ENCODE data around the gene INTS13. TPM values are rescaled to one million over a fixed set of nuclear protein-coding genes. Genes with fewer than 3 reads are reported as not detected.
A peak's percentile ranks its signal among the peaks of the same experiment; 100 is the strongest.
"Not testable (repeated sequence)": the region's sequence is repeated elsewhere in the genome, so short reads cannot be mapped to it uniquely, and the experiment has no call there.

Gene INTS13
- polyA plus RNA-seq, 1 of the 3 experiments (the other 2 are of a cell fraction), result 7.2 TPM

DNA sequence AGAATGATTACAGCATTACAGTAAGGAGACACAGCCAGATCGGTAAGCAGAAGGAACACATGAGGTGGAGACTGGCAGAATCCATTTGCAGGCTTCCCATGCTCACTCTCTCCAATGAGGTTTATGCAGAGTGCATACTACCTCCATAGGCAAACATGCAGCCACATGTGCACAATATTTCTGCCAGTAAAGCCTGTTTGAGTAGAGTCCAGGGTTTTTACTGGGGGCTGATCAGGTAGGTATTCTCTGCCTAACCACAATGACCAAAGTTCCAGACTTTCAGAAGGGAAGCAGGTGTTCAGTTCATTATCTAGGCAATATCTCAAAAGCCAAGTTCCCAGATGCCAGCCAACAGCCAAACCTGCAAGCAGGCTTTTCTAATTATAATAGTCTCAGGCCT, 31.1 kb downstream of the INTS13 start:
- DNase-seq, result peak; percentile 10
- Histone ChIP-seq H3K36me3 (replicated peaks in 1 of 2; ENCODE audit: control insufficient read depth in 1 of 2, insufficient read depth in 2 of 2, low read length in 1 of 2) (peaks cover 47 to 67% of the 10 kb centered on the region in 2 experiments), H3K9me3 (peaks cover 9% of the 10 kb centered on the region; the same call in 1 of the 2 replicates), H3K27me3 (ENCODE audit: insufficient read depth) (no peaks in the 10 kb centered on the region), H4K20me1 (ENCODE audit: insufficient read depth) (no peaks in the 10 kb centered on the region), H3K4me3 (ENCODE audit: low read depth in 2 of 2, low read length in 1 of 2) (no peak overlapping the region), H3K27ac (ENCODE audit: low read depth in 2 of 2, low read length in 1 of 2) (peak overlapping the region in 1 of 2 experiments; percentile 93; a peak in 2 of 4 replicates), H3K4me2 (no peak overlapping the region), H3K79me2 (ENCODE audit: insufficient read depth) (no peaks in the 10 kb centered on the region), H3K4me1 (ENCODE audit: control insufficient read depth in 1 of 2, insufficient read depth in 2 of 2, low read depth in 1 of 2, low read length in 1 of 2) (peaks cover 0 to 12% of the 10 kb centered on the region in 2 experiments; a peak in 2 of 4 replicates), H3K9ac (no peak overlapping the region), H3F3A (replicated peaks; ENCODE audit: insufficient read depth) (peaks cover 6% of the 10 kb centered on the region), H3K9me2 (no peaks in the 10 kb centered on the region), H2AFZ (ENCODE audit: low read depth) (no peak overlapping the region)
- ChIA-PET POLR2A (no interaction called here), CTCF (interaction anchor here (1.2 kb wide), 1 partner anchor 10 kb away, joined by 3 read pairs; no protein-coding TSS in a partner anchor)
- TF ChIP-seq JUND (IDR thresholded peaks at IDR 0.05), result no peak
- TF ChIP-seq, protein P1, sequence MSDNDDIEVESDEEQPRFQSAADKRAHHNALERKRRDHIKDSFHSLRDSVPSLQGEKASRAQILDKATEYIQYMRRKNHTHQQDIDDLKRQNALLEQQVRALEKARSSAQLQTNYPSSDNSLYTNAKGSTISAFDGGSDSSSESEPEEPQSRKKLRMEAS (IDR thresholded peaks at IDR 0.05; ENCODE audit: low read depth), result no peak
- TF ChIP-seq EZH2phosphoT487 (IDR thresholded peaks at IDR 0.05; ENCODE audit: borderline replicate concordance, low read depth), result no peak
- TF ChIP-seq RCOR1 (IDR thresholded peaks at IDR 0.05; ENCODE audit: low read length), result peak; percentile 67
- TF ChIP-seq GATA2 (CRISPR knock-in tag; IDR thresholded peaks at IDR 0.05), result peak; percentile 70
- 0 out of 2 replicates have a peak, but pooled peaks have one; percentile 25 for TF ChIP-seq MXI1 (IDR thresholded peaks at IDR 0.05; ENCODE audit: low read depth, low read length)
- WGBS (ENCODE audit: low lambda C conversion rate), result 63% methylated on average over 1 of the region's 1 CpG

DNA sequence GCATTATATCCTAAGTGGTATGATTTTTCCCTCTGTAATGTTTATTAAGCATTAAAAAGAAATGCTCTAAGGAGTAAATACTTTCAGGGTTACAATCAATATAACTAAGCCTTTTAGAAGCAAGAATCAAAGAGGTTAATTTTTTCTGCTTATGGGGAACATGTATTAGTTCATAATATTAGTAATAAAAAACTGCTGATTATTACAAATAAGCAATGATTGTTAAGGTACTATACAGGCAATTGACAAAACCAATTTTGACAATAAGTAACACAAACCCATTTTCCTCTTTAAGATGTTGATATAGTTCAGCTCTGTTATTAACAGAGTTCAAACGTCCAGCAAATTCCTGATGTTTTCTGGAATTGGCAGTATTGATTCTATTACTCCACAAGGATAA, 31.8 kb downstream of the INTS13 start:
- no peak for TF ChIP-seq EZH2phosphoT487 (IDR thresholded peaks at IDR 0.05; ENCODE audit: borderline replicate concordance, low read depth)
- TF ChIP-seq TEAD4 (IDR thresholded peaks at IDR 0.05; ENCODE audit: borderline replicate concordance, insufficient read depth), result no peak
- no peak for TF ChIP-seq EP300 (IDR thresholded peaks at IDR 0.05; ENCODE audit: borderline replicate concordance in 1 of 2, low read depth in 1 of 2, low read length in 1 of 2)
- TF ChIP-seq TAF1 (IDR thresholded peaks at IDR 0.05; ENCODE audit: borderline replicate concordance, low read depth, low read length), result no peak
- TF ChIP-seq, protein P2, sequence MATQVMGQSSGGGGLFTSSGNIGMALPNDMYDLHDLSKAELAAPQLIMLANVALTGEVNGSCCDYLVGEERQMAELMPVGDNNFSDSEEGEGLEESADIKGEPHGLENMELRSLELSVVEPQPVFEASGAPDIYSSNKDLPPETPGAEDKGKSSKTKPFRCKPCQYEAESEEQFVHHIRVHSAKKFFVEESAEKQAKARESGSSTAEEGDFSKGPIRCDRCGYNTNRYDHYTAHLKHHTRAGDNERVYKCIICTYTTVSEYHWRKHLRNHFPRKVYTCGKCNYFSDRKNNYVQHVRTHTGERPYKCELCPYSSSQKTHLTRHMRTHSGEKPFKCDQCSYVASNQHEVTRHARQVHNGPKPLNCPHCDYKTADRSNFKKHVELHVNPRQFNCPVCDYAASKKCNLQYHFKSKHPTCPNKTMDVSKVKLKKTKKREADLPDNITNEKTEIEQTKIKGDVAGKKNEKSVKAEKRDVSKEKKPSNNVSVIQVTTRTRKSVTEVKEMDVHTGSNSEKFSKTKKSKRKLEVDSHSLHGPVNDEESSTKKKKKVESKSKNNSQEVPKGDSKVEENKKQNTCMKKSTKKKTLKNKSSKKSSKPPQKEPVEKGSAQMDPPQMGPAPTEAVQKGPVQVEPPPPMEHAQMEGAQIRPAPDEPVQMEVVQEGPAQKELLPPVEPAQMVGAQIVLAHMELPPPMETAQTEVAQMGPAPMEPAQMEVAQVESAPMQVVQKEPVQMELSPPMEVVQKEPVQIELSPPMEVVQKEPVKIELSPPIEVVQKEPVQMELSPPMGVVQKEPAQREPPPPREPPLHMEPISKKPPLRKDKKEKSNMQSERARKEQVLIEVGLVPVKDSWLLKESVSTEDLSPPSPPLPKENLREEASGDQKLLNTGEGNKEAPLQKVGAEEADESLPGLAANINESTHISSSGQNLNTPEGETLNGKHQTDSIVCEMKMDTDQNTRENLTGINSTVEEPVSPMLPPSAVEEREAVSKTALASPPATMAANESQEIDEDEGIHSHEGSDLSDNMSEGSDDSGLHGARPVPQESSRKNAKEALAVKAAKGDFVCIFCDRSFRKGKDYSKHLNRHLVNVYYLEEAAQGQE (IDR thresholded peaks at IDR 0.05; ENCODE audit: low read depth, low read length), result no peak
- peak overlapping the region in 1 of 2 experiments; percentile 93; a peak in 2 of 4 replicates for H3K27ac ChIP-seq (ENCODE audit: low read depth in 2 of 2, low read length in 1 of 2)
- peaks cover 0 to 12% of the 10 kb centered on the region in 2 experiments; a peak in 2 of 4 replicates for H3K4me1 ChIP-seq (ENCODE audit: control insufficient read depth in 1 of 2, insufficient read depth in 2 of 2, low read depth in 1 of 2, low read length in 1 of 2)
- no peaks in the 10 kb centered on the region for H3K79me2 ChIP-seq (ENCODE audit: insufficient read depth)
- H4K20me1 ChIP-seq (ENCODE audit: insufficient read depth), result no peaks in the 10 kb centered on the region
- no peak overlapping the region for H2AFZ ChIP-seq (ENCODE audit: low read depth)
- ChIA-PET POLR2A (no interaction called here), CTCF (interaction anchor here (1.2 kb wide), 1 partner anchor 9 kb away, joined by 3 read pairs; no protein-coding TSS in a partner anchor)
- peaks cover 6% of the 10 kb centered on the region for H3F3A ChIP-seq (replicated peaks; ENCODE audit: insufficient read depth)
- no peak overlapping the region for H3K4me3 ChIP-seq (ENCODE audit: low read depth in 2 of 2, low read length in 1 of 2)
- no peaks in the 10 kb centered on the region for H3K9me2 ChIP-seq
- H3K9me3 ChIP-seq, result peaks cover 9% of the 10 kb centered on the region; the same call in 1 of the 2 replicates
- no peaks in the 10 kb centered on the region for H3K27me3 ChIP-seq (ENCODE audit: insufficient read depth)
- WGBS (ENCODE audit: low lambda C conversion rate), result 89% methylated on average over 1 of the region's 1 CpG
- no peak overlapping the region for H3K9ac ChIP-seq
- H3K4me2 ChIP-seq, result no peak overlapping the region
- no peak for DNase-seq
- H3K36me3 ChIP-seq (replicated peaks in 1 of 2; ENCODE audit: control insufficient read depth in 1 of 2, insufficient read depth in 2 of 2, low read length in 1 of 2), result peaks cover 40 to 67% of the 10 kb centered on the region in 2 experiments

DNA sequence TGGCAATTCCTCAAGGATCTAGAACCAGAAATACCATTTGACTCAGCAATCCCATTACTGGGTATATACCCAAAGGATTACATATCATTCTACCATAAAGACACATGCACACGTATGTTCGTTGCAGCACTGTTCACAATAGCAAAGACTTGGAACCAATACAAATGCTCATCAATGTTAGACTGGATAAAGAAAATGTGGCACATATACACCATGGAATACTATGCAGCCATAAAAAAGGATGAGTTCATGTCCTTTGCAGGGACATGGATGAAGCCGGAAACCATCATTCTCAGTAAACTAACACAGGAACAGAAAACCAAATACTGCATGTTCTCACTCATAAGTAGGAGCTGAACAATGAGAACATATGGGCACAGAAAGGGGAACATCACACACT, 34.4 kb downstream of the INTS13 start:
- H3K79me2 ChIP-seq (ENCODE audit: insufficient read depth); H2AFZ ChIP-seq (ENCODE audit: low read depth); H3K9me3 ChIP-seq; DNase-seq; H4K20me1 ChIP-seq (ENCODE audit: insufficient read depth); H3K27me3 ChIP-seq (ENCODE audit: insufficient read depth); H3K9me2 ChIP-seq; POLR2A ChIA-PET; H3K27ac ChIP-seq (ENCODE audit: low read depth in 2 of 2, low read length in 1 of 2); H3K4me2 ChIP-seq; H3F3A ChIP-seq (replicated peaks; ENCODE audit: insufficient read depth); H3K4me3 ChIP-seq (ENCODE audit: low read depth in 2 of 2, low read length in 1 of 2); H3K9ac ChIP-seq: not testable (repeated sequence)
- peaks cover 36 to 55% of the 10 kb centered on the region in 2 experiments for H3K36me3 ChIP-seq (replicated peaks in 1 of 2; ENCODE audit: control insufficient read depth in 1 of 2, insufficient read depth in 2 of 2, low read length in 1 of 2)
- CTCF ChIA-PET, result interaction anchor here (2.3 to 2.4 kb wide), 2 partner anchors 18 to 19 kb away, joined by 8 to 14 read pairs; no protein-coding TSS in a partner anchor
- WGBS (ENCODE audit: low lambda C conversion rate), result 65% methylated on average over 3 of the region's 3 CpGs
- H3K4me1 ChIP-seq (ENCODE audit: control insufficient read depth in 1 of 2, insufficient read depth in 2 of 2, low read depth in 1 of 2, low read length in 1 of 2), result peaks cover 0 to 12% of the 10 kb centered on the region in 2 experiments; a peak in 2 of 4 replicates

All from SK-N-SH (cell line).